GM11168 (cell line): ENCODE measurements around the gene EIF5A2.

ENCODE experiments used
- in situ Hi-C: fragments of 300-500 bp; cut with MboI; formaldehyde crosslinking; loops from one replicate; pipeline ENCODE4 v1.12.0; 2022; ENCODE audit warnings: low sequenced_read_pairs; ENCODE audit not compliant: unreplicated experiment

The EIF5A2 gene

DNA sequence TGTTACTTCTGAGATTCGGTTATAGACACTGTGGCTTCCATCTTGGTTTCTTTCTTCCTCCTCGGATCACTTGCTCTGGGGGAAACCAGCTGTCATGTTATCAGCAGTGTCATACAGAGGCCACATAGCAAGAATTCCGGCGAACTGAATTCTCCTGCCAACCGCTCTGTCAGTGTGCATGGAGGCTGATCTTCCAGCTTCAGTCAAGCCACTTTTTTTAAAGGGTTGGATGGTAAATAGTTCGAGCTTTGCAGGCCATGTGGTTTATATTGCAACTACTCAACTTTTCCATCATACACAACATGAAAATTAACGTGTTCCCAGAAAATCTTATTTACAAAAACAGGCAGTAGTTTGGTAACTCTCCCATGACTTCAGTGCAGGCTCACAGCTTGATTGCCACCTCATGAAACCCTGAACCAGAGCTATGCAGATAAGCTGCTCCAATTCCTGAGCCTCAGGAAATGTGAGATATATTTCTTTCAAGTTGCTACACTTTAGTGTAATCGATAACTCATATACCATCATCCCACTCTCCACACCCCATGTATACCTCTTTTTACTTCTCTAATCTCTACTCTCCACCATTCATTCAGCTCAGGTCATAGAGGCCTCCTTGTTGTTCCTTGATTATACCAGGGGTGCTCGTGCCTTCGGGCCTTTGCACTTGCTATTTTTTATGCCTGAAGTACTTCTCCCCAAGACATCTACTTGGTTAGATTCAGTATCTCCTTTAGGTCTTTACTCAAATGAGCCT, 45.6 kb downstream of the EIF5A2 start:
- in situ Hi-C loops: no loop called here

DNA sequence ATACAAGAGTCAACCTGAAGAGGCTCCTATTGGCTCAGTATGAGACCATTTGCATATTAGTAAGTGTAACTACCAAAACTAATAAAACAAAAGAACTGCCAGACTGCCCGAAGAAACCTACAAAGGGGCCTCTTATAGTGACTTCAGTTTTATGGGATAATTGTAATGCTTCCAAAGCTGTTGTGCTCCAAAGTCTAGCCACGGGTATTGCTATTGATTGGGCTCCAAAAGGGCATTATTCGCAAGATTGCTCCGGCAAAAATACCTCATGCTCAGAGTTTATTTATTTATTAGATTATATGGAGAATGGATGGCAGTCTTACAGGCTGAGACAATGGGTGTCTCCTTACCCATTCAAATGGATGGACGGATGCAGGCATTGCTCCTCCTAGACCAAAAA, 49.8 kb downstream of the EIF5A2 start:
- in situ Hi-C loops: no loop called here

DNA sequence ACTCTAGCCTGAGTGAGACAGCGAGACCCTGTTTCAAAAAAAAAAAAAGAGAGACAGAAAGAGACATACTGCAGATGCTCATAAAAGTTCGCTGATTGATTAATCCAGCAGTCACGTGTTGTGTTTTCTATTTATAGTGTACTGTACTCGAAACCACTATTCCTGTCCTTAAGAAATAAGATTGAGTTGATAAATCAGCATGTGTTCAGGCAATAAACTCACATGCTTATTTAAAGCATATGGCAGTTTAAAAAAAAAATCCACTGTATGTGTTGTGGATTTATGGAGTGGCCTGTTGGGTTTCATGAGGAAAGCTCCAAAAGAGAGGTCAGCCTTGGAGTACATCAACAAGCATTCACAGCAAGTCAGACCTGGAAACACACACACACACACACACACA, 56.1 kb downstream of the EIF5A2 start:
- in situ Hi-C loops: no loop called here

DNA sequence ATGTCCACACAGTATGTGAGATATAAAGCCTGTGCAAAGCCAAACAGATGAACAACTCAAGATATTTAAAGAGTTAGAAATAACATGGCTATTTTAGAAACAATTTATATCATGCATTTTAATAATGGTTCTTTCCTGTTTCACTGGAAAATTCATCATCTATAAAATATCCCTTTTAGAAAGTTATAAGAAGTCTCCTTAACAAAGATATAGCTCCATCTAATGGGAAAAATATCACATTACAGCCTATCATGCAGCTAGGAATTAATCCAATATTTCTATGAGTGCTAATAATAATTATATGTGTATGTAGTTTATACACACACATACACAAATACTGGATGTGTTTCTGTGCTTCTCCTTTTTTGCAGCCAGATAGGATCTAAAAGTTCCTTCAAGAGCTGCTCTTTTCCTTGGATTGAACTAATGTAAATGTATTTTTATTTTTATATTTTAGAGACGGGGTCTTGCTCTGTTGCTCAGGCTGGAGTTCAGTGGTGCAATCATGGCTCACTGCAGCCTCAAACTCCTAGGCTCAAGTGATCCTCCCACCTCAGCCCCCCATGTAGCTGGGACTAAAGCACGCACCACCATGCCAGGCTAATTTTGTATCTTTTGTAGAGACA, 60.0 kb downstream of the EIF5A2 start:
- in situ Hi-C loops: no loop called here

DNA sequence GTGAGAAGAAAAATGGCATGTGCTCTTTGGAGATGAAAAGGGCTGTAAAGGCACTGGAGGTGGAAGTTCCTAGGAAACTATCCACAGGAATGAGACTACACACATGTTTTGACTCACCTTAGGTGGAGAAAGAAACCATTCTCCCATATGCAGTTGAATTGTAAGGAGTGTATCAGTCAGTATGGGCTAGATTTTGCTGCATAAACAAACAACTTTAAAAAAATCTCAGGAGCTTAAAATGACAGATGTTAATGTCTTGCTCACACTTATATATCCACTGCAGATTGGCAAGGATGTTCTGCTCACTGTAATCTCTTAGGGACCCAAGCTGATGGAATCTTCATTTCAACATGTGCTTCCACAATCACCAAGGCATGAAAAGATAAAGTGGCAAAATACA, 64.1 kb downstream of the EIF5A2 start:
- in situ Hi-C loops: no loop called here

DNA sequence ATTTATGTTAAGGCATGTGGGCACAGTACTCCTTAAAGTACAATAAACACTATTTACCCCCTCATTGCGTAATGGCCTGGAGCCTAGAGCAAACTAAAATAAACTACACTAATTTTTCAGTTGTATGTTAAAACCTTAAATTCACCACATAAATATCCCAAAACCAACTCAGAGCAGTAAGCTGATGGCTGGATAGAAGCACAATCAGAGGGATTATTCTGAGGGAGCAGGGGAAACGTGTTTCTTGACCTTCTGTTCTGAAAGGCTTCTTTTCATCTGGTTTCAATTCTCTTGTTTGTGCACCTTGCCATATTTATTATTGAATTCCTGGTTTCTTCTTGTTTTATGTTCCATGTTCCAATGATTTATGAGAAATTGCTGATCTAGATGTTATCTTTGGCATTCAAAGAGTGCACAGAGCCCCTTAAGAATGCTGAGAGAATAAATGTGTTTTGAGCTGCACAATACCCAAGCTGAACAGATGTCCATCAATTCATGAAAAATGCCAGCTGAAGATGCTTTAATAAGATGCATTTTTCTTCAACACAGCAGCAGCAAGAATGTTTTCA, 68.1 kb downstream of the EIF5A2 start:
- in situ Hi-C loops: no loop called here

DNA sequence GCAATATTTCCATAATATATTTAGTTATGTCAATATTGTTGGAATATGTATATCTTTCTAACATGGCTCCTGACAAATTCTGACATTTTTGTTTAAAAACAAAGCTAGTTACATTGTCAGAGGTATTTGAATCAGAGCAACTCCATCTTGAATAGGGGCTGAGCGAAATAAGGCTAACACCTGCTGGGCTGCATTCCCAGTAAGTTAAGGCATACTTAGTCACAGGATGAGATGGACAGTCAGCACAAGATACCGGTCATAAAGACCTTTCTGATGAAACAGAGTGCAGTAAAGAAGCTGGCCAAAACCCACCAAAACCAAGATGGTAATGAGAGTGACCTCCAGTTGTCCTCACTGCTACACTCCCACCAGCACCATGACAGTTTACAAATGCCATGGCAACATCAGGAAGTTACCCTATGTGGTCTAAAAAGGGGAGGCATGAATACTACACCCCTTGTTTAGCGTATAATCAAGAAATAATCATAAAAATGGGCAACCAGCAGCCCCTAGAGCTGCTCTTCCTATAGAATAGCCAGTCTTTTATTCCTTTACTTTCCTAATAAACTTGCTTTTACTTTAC, 68.8 kb downstream of the EIF5A2 start:
- in situ Hi-C loops: no loop called here
